Lower lobe of right lung (tissue), 2 donors: ENCODE data around the gene SNED1. TPM values are rescaled to one million over a fixed set of nuclear protein-coding genes. Genes with fewer than 3 reads are reported as not detected.
A peak's percentile ranks its signal among the peaks of the same experiment; 100 is the strongest.

Source experiments
- ATAC-seq, 2 donors: fragments of 200-7000 bp; cut with Tn5 transposase; one replicate each; pipeline ENCODE4 v1.9.1; 2020 to 2022; ENCODE audit warnings: mild to moderate bottlenecking in 2 of 2, moderate library complexity in 2 of 2
- DNase-seq: peaks from one replicate; pipeline ENCODE4 v3.0.0-alpha.2; 2020
- H3K27ac ChIP-seq: fragments of 200-600 bp; one replicate; pipeline ENCODE4 v1.8.0; 2022
- H3K27me3 ChIP-seq: fragments of 200-600 bp; one replicate; pipeline ENCODE4 v1.8.0; 2022; ENCODE audit warnings: low read depth
- H3K36me3 ChIP-seq: fragments of 200-600 bp; one replicate; pipeline ENCODE4 v1.8.0; 2022; ENCODE audit warnings: mild to moderate bottlenecking
- H3K4me1 ChIP-seq: fragments of 200-600 bp; one replicate; pipeline ENCODE4 v1.8.0; 2022
- H3K4me3 ChIP-seq: fragments of 200-600 bp; one replicate; pipeline ENCODE4 v1.8.0; 2022; ENCODE audit warnings: mild to moderate bottlenecking
- H3K9me3 ChIP-seq: fragments of 200-600 bp; one replicate; pipeline ENCODE4 v1.8.0; 2022
- CTCF ChIP-seq: fragments of 200-600 bp; IDR thresholded peaks from one replicate; pipeline ENCODE4 v1.8.0; 2022; ENCODE audit warnings: antibody characterized with exemption, mild to moderate bottlenecking
- intact Hi-C: fragments of 100-400 bp; cut with DNase I; formaldehyde crosslinking; loops from one replicate; pipeline ENCODE4 v1.11.0; 2022
- total RNA-seq: library from RNA; stranded (reverse); fragmentation: NEBNext Ultra II Directional; extraction: Animal tissue kit (Norgen Biotek cat#: 25700); gene quantifications from one replicate; pipeline ENCODE4 v1.2.1, GENCODE V29; 2021
- donor health status: DM: no; HTN: yes; CAD: no; lungs with severe emphysema.

Gene SNED1
- total RNA-seq, 1 donor from 2014 or later, result 36.2 TPM

GRCh38 chr2:241115361-241115760 is 116.9 kb downstream of the SNED1 start:
- no peak overlapping the region for H3K27ac ChIP-seq
- H3K4me1 ChIP-seq, result no peaks in the 10 kb centered on the region
- no peak for ATAC-seq
- intact Hi-C loops, result no loop called here
- no peak for DNase-seq
- H3K9me3 ChIP-seq, result no peaks in the 10 kb centered on the region
- H3K27me3 ChIP-seq, result no peaks in the 10 kb centered on the region
- peaks cover 4% of the 10 kb centered on the region for H3K36me3 ChIP-seq
- no peak overlapping the region for H3K4me3 ChIP-seq
- no peak for TF ChIP-seq CTCF

GRCh38 chr2:241116606-241117560 is 118.5 kb downstream of the SNED1 start:
- H3K27ac ChIP-seq, result no peak overlapping the region
- H3K4me1 ChIP-seq, result no peaks in the 10 kb centered on the region
- no peaks in the 10 kb centered on the region for H3K27me3 ChIP-seq
- intact Hi-C loops, result no loop called here
- ATAC-seq (no peak), DNase-seq (no peak)
- no peak overlapping the region for H3K4me3 ChIP-seq
- H3K36me3 ChIP-seq, result peaks cover 4% of the 10 kb centered on the region
- TF ChIP-seq CTCF, result no peak
- no peaks in the 10 kb centered on the region for H3K9me3 ChIP-seq

GRCh38 chr2:241118737-241119505 is 120.5 kb downstream of the SNED1 start:
- H3K4me1 ChIP-seq, result no peaks in the 10 kb centered on the region
- ATAC-seq (peak in 1 of 2 donors; percentile 38), DNase-seq (no peak)

GRCh38 chr2:241120440-241120839 is 122.0 kb downstream of the SNED1 start:
- Histone ChIP-seq H3K4me3 (no peak overlapping the region), H3K27ac (no peak overlapping the region), H3K27me3 (no peaks in the 10 kb centered on the region), H3K4me1 (no peaks in the 10 kb centered on the region), H3K9me3 (no peaks in the 10 kb centered on the region), H3K36me3 (no peaks in the 10 kb centered on the region)
- no peak for ATAC-seq
- intact Hi-C loops, result no loop called here
- no peak for DNase-seq
- no peak for TF ChIP-seq CTCF

More at GRCh38 chr2:241118737-241119505, 120.5 kb downstream of the SNED1 start:
- Histone ChIP-seq H3K27me3 (no peaks in the 10 kb centered on the region), H3K36me3 (peaks cover 4% of the 10 kb centered on the region), H3K4me3 (no peak overlapping the region), H3K9me3 (no peaks in the 10 kb centered on the region), H3K27ac (no peak overlapping the region)
- TF ChIP-seq CTCF, result no peak
- intact Hi-C loops, result no loop called here

GRCh38 chr2:241121008-241121407 is 122.6 kb downstream of the SNED1 start:
- DNase-seq (no peak), ATAC-seq (no peak)
- Histone ChIP-seq H3K36me3 (no peaks in the 10 kb centered on the region), H3K4me3 (no peak overlapping the region), H3K4me1 (no peaks in the 10 kb centered on the region), H3K9me3 (no peaks in the 10 kb centered on the region), H3K27me3 (no peaks in the 10 kb centered on the region), H3K27ac (no peak overlapping the region)
- intact Hi-C loops, result no loop called here
- no peak for TF ChIP-seq CTCF
